ENCODE measurements around the gene ENPP5. TPM values are rescaled to one million over a fixed set of nuclear protein-coding genes. Genes with fewer than 3 reads are reported as not detected.

ENPP5 gene
- total RNA-seq, 2 experiments from 2014 or later = 0.40 to 0.68 TPM

DNA sequence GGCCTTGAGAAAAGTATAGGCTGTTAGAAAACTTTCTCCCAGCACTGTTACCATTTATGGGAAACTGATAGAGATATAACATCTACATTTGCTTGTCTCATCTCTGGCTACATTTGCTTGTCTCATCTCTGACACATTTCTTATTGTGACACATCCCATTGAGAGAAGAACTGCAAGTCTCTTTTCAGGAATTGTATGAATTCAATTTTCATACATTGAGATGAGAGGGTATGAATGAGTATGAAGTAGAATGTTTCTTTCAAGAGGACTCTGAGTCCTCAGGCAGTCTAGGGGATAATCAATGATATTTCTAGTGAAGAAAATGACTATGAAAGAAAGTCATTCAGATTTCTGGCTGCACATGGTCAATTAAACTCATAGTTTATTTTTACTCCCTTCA, 37.5 kb upstream of the ENPP5 start:
- ChIA-PET CTCF (interaction anchor here (3.0 kb wide), 1 partner anchor 118 kb away, joined by 10 read pairs; no protein-coding TSS in a partner anchor), POLR2A (no interaction called here)
- no peaks in the 10 kb centered on the region for H3K4me1 Mint-ChIP-seq (ENCODE audit: low read depth)
- H3K4me3 Mint-ChIP-seq = no peak overlapping the region
- intact Hi-C loops (cut with micrococcal nuclease) = no loop called here
- no peaks in the 10 kb centered on the region for H3K9me3 Mint-ChIP-seq
- H3K27ac Mint-ChIP-seq = no peak overlapping the region
- H3K36me3 Mint-ChIP-seq (ENCODE audit: low read depth) = no peaks in the 10 kb centered on the region
- H3K27me3 Mint-ChIP-seq = no peaks in the 10 kb centered on the region
- no peak for TF ChIP-seq CTCF (IDR thresholded peaks at IDR 0.05)
- DNase-seq = no peak
- ATAC-seq = no peak

GRCh38 chr6:46207174-46207573, 36.4 kb upstream of the ENPP5 start:
- no peak overlapping the region for H3K27ac Mint-ChIP-seq

GRCh38 chr6:46204880-46205650, 34.3 kb upstream of the ENPP5 start:
- intact Hi-C loops (cut with micrococcal nuclease) = no loop called here
- Mint-ChIP-seq H3K27me3 (no peaks in the 10 kb centered on the region), H3K9me3 (no peaks in the 10 kb centered on the region), H3K36me3 (ENCODE audit: low read depth) (no peaks in the 10 kb centered on the region), H3K4me3 (no peak overlapping the region), H3K4me1 (ENCODE audit: low read depth) (no peaks in the 10 kb centered on the region), H3K27ac (no peak overlapping the region)
- no peak for TF ChIP-seq CTCF (IDR thresholded peaks at IDR 0.05)
- ChIA-PET CTCF (no interaction called here), POLR2A (no interaction called here)
- ATAC-seq (no peak), DNase-seq (no peak)

More at GRCh38 chr6:46207174-46207573, 36.4 kb upstream of the ENPP5 start:
- CTCF ChIA-PET = interaction anchor here (0.8 to 3.0 kb wide), 3 partner anchors 21 to 117 kb away, joined by 3 to 10 read pairs (median 3); no protein-coding TSS in a partner anchor
- H3K4me3 Mint-ChIP-seq = no peak overlapping the region
- ATAC-seq = no peak
- intact Hi-C loops (cut with micrococcal nuclease) = no loop called here
- no peaks in the 10 kb centered on the region for H3K36me3 Mint-ChIP-seq (ENCODE audit: low read depth)
- H3K27me3 Mint-ChIP-seq = no peaks in the 10 kb centered on the region
- POLR2A ChIA-PET = no interaction called here
- no peak for TF ChIP-seq CTCF (IDR thresholded peaks at IDR 0.05)
- DNase-seq = no peak
- H3K4me1 Mint-ChIP-seq (ENCODE audit: low read depth) = no peaks in the 10 kb centered on the region
- H3K9me3 Mint-ChIP-seq = no peaks in the 10 kb centered on the region

DNA sequence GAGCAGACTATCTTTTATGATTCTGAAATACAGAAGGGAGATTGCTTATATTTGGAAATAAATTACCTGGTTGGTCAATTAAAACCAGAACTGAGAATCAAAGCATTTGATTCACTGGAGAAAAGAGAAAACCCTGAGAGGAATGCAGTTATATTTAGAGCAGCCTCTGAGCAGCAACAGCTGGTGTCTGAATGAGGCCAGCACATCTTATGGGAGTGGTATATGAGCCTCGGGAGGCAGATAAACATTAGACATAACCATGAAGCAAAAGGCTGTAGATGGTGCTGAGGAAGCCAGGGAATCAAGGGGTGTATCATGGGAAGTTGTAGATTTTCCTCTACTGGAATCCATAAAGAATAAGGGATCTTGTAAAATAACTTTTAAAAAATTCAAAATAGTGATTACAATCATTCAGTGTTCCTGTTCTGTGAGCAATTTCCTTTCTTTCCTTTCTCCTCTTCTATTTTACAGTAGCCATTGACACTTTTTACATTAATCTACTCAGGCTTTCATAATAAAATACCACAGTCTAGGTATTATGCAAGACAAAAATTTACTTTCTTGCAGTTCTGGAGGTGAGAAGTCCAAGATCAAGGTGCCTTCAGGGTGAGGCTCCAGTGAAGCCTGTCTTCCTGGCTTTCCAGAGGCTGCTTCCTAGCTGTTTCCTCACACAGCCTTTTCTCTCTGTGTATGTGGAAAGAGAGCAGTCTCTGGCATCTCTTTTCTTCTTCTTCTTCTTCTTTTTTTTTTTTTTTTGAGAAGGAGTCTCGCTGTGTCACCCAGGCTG, 32.8 kb upstream of the ENPP5 start:
- no peak overlapping the region for H3K27ac Mint-ChIP-seq
- no peaks in the 10 kb centered on the region for H3K27me3 Mint-ChIP-seq
- DNase-seq (no peak), ATAC-seq (no peak)
- H3K4me1 Mint-ChIP-seq (ENCODE audit: low read depth) = no peaks in the 10 kb centered on the region
- intact Hi-C loops (cut with micrococcal nuclease) = no loop called here
- H3K36me3 Mint-ChIP-seq (ENCODE audit: low read depth) = no peaks in the 10 kb centered on the region
- no peak overlapping the region for H3K4me3 Mint-ChIP-seq
- no peak for TF ChIP-seq CTCF (IDR thresholded peaks at IDR 0.05)
- ChIA-PET POLR2A (no interaction called here), CTCF (no interaction called here)
- H3K9me3 Mint-ChIP-seq = no peaks in the 10 kb centered on the region

- no peak for TF ChIP-seq CTCF (IDR thresholded peaks at IDR 0.05)
- no peaks in the 10 kb centered on the region for H3K27me3 Mint-ChIP-seq
- DNase-seq = no peak
- ATAC-seq = no peak
- H3K9me3 Mint-ChIP-seq = no peaks in the 10 kb centered on the region
- no peaks in the 10 kb centered on the region for H3K36me3 Mint-ChIP-seq (ENCODE audit: low read depth)
- CTCF ChIA-PET = interaction anchor here (1.0 to 2.9 kb wide), 2 partner anchors 10 to 111 kb away, joined by 3 to 9 read pairs; no protein-coding TSS in a partner anchor
- no peaks in the 10 kb centered on the region for H3K4me1 Mint-ChIP-seq (ENCODE audit: low read depth)
- H3K27ac Mint-ChIP-seq = no peak overlapping the region
- no peak overlapping the region for H3K4me3 Mint-ChIP-seq
- POLR2A ChIA-PET = no interaction called here
- intact Hi-C loops (cut with micrococcal nuclease) = no loop called here
These were observed 30.9 kb upstream of the ENPP5 start for GRCh38 chr6:46201702-46202101.

All from activated CD8-positive, alpha-beta T cell treated with anti-CD3 and anti-CD28 coated beads for 36 hours (primary cell).